Epidermal melanocyte (primary cell): ENCODE results near the gene COL19A1.
"Not testable (repeated sequence)": the region's sequence is repeated elsewhere in the genome, so short reads cannot be mapped to it uniquely, and the experiment has no call there.

Experiments used
- DNase-seq: peaks from one replicate; pipeline ENCODE4 v3.0.0; 2011; ENCODE audit warnings: low spot score; ENCODE audit not compliant: insufficient read length

Gene COL19A1

GRCh38 chr6:69957985-69958559, 91.7 kb downstream of the COL19A1 start:
- DNase-seq: no peak

GRCh38 chr6:69958978-69959377, 92.6 kb downstream of the COL19A1 start:
- no peak for DNase-seq

GRCh38 chr6:69965974-69966373, 99.6 kb downstream of the COL19A1 start:
- DNase-seq: not testable (repeated sequence)

- no peak for DNase-seq
Observed at GRCh38 chr6:69973138-69973537, 106.8 kb downstream of the COL19A1 start.

- no peak for DNase-seq
Observed at GRCh38 chr6:69973763-69974162, 107.4 kb downstream of the COL19A1 start.

GRCh38 chr6:69974193-69974592, 107.8 kb downstream of the COL19A1 start:
- no peak for DNase-seq

GRCh38 chr6:69976591-69977090, 110.3 kb downstream of the COL19A1 start:
- no peak for DNase-seq

- DNase-seq: no peak
Observed at GRCh38 chr6:69980624-69981023, 114.3 kb downstream of the COL19A1 start.

- DNase-seq: no peak
Observed at GRCh38 chr6:69984506-69984905, 118.2 kb downstream of the COL19A1 start.

GRCh38 chr6:69985180-69985579, 118.8 kb downstream of the COL19A1 start:
- DNase-seq: no peak

- DNase-seq: no peak
Observed at GRCh38 chr6:69987550-69987949, 121.2 kb downstream of the COL19A1 start.

- DNase-seq: no peak
Observed at GRCh38 chr6:69988458-69989126, 122.2 kb downstream of the COL19A1 start.

GRCh38 chr6:69994251-69994650, 127.9 kb downstream of the COL19A1 start:
- DNase-seq: no peak

- no peak for DNase-seq
Observed at GRCh38 chr6:70008189-70008588, 141.8 kb downstream of the COL19A1 start.

- not testable (repeated sequence) for DNase-seq
Observed at GRCh38 chr6:70010339-70010738, 144.0 kb downstream of the COL19A1 start.

GRCh38 chr6:70023201-70023600, 156.8 kb downstream of the COL19A1 start:
- DNase-seq: not testable (repeated sequence)

GRCh38 chr6:70028246-70028645, 161.9 kb downstream of the COL19A1 start:
- no peak for DNase-seq

GRCh38 chr6:70028926-70029325, 162.6 kb downstream of the COL19A1 start:
- no peak for DNase-seq

GRCh38 chr6:70033781-70034180, 167.4 kb downstream of the COL19A1 start:
- no peak for DNase-seq

- DNase-seq: no peak
Observed at GRCh38 chr6:70037445-70037844, 171.1 kb downstream of the COL19A1 start.

- no peak for DNase-seq
Observed at GRCh38 chr6:70040766-70041165, 174.4 kb downstream of the COL19A1 start.

GRCh38 chr6:70041411-70041810, 175.1 kb downstream of the COL19A1 start:
- no peak for DNase-seq

- DNase-seq: no peak
Observed at GRCh38 chr6:70045413-70045812, 179.1 kb downstream of the COL19A1 start.
